ENCODE measurements around the gene UNC5B. TPM values are rescaled to one million over a fixed set of nuclear protein-coding genes. Genes with fewer than 3 reads are reported as not detected.

Gene UNC5B
- total RNA-seq, 2 experiments from 2014 or later = not detected

DNA sequence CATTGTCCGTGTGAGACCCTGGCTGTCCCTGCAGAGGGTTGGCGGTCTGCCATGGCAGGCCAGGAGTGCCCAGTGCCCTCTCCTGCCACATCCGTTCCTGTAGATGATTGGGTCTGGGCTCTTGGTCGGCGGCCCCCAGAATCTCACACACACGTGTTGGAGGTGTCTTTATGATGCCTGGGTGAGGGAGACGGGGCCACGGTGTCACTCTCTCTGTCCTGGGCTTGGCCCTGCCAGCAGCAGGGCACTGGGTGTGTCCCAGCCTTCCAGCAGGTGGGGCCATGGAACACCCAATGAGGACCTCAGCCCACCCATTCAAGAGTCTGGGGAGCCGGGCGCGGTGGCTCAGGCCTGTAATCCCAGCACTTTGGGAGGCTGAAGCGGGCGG, 30.2 kb downstream of the UNC5B start:
- DNase-seq = no peak
- no peak overlapping the region for H3K27ac Mint-ChIP-seq
- H3K9me3 Mint-ChIP-seq = no peaks in the 10 kb centered on the region
- H3K27me3 Mint-ChIP-seq = peaks cover 6% of the 10 kb centered on the region
- no peaks in the 10 kb centered on the region for H3K36me3 Mint-ChIP-seq (ENCODE audit: low read depth)
- no peak overlapping the region for H3K4me3 Mint-ChIP-seq
- H3K4me1 Mint-ChIP-seq = no peaks in the 10 kb centered on the region
- POLR2A ChIA-PET = no interaction called here
- CTCF ChIA-PET = no interaction called here

DNA sequence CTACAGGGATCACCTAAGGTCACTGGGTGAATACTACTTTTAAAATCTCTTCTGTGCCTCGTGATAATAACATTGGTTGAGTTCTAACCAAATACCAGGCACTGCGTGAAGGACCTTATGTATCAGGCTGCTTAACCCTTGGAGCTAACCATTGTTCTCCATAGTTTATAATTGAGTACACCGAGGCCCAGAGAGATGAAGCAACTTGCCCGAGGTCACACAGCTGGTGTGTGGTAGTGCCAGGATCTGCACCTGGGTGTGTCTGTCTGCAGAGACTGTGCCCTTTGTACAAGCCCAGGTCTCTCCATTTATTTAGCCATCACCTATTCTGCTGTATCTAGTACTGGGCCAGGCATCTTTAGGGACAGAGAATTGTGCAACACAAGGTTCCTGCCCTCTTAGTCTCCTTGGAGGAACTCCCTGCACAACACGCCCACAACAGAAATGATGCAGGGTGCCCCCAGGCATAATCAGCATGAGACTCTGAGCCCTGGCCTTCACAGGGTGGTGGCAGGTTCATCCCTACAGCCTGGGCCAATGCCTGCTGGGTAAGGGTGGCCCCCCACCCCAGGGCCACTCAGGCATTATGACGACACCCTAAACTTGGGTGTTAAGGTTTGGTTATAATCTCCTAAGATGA, 31.5 kb downstream of the UNC5B start:
- POLR2A ChIA-PET = no interaction called here
- CTCF ChIA-PET = no interaction called here
- H3K27me3 Mint-ChIP-seq = peaks cover 6% of the 10 kb centered on the region
- DNase-seq = no peak
- H3K36me3 Mint-ChIP-seq (ENCODE audit: low read depth) = no peaks in the 10 kb centered on the region
- no peak overlapping the region for H3K27ac Mint-ChIP-seq
- no peaks in the 10 kb centered on the region for H3K4me1 Mint-ChIP-seq
- no peak overlapping the region for H3K4me3 Mint-ChIP-seq
- no peaks in the 10 kb centered on the region for H3K9me3 Mint-ChIP-seq

DNA sequence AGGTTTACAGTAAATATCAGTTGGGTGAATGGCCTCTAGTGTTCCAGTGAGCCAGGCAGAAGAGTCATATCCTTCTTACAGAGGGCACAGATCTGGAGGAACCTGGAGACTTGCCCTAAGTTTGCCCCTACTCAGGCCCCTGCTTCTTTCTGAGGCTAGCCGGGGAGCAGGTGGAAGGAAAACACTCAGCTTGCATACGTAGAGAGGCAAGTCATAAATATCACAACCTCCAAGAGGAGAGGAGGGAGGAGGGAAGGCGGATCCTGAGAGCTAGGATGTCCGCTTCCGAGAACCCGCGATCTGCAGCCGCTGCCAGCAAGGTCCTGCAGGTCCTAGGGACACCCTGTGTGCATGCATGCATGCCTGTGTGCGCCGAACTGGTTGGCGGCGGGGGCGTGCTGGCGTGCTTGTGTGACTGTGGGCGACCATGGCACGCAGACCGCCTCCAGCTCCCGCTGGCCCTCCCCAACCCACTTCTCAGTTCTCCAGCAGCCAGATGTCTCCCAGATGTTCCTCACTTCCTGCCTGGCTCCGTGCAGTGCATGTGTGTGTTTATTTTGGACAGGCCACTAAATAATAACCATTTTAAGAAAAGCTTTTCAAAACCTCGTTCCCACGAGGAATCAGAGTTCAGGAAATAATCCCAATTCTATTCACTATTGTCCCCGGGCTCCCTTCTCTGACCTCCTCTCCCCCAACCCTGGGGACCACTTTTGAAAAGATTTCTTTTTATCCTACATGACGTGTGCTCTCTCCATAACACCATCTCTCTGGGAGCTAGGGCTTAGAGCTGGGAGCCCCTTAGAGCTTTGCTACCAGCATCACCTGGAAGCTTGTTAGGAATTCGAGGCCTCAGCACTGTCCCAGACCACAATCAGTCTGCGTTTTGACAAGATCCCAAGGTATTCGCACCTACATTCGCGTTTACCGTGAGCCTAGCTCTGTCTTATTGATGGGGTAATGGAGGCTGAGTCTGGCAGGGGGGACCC, 32.4 kb downstream of the UNC5B start:
- H3K36me3 Mint-ChIP-seq (ENCODE audit: low read depth) = no peaks in the 10 kb centered on the region
- peaks cover 6% of the 10 kb centered on the region for H3K27me3 Mint-ChIP-seq
- no peaks in the 10 kb centered on the region for H3K9me3 Mint-ChIP-seq
- CTCF ChIA-PET = no interaction called here
- no peak overlapping the region for H3K27ac Mint-ChIP-seq
- no peak overlapping the region for H3K4me3 Mint-ChIP-seq
- DNase-seq = no peak
- H3K4me1 Mint-ChIP-seq = no peaks in the 10 kb centered on the region
- POLR2A ChIA-PET = no interaction called here

DNA sequence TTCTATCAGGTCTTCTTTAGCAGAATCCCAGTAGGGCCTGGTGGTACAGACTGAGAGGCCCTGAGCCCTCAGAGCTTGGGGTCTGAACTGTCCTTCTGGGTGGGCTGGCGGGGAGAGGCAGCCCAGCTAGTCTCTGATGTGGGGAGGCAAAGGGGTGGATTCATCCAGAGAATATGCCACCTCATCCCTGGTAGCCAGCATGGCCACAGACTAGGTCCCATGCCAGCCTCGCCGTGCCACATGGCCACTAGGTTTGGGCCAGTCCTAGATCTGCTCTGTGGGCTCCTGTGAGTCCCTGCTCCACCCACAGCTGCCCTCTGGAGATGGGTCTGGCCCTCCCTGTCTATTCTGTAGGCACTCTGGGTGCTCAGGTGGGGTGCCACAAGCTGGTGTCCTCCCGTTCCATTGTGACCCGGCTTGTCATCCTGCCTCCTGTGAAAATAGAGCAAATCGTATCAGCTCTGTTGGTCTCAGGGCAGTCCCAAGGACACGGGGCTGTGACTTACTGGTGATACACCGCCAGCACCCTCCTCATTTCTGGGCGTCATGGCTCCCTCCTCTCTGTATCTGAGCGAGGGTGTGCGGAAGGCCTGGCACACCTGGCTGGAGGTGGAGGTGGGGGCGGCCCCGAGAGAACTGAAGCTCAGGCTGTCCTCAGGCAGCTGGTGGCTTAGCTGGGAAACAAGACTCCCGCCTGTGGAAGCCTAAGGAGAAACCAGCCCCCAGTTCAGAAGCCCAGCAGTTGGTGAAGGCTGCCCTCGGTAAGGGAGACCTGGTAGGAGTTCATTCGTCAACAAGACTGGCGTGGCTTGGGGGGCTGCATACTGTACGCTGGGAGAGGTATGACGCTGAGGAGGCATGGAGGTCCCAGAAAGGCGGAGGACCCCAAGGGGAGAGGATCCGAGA, 33.3 kb downstream of the UNC5B start:
- Mint-ChIP-seq H3K9me3 (no peaks in the 10 kb centered on the region), H3K27me3 (peaks cover 6% of the 10 kb centered on the region), H3K36me3 (ENCODE audit: low read depth) (no peaks in the 10 kb centered on the region), H3K4me1 (no peaks in the 10 kb centered on the region), H3K27ac (no peak overlapping the region), H3K4me3 (no peak overlapping the region)
- DNase-seq = no peak
- POLR2A ChIA-PET = no interaction called here
- CTCF ChIA-PET = no interaction called here

DNA sequence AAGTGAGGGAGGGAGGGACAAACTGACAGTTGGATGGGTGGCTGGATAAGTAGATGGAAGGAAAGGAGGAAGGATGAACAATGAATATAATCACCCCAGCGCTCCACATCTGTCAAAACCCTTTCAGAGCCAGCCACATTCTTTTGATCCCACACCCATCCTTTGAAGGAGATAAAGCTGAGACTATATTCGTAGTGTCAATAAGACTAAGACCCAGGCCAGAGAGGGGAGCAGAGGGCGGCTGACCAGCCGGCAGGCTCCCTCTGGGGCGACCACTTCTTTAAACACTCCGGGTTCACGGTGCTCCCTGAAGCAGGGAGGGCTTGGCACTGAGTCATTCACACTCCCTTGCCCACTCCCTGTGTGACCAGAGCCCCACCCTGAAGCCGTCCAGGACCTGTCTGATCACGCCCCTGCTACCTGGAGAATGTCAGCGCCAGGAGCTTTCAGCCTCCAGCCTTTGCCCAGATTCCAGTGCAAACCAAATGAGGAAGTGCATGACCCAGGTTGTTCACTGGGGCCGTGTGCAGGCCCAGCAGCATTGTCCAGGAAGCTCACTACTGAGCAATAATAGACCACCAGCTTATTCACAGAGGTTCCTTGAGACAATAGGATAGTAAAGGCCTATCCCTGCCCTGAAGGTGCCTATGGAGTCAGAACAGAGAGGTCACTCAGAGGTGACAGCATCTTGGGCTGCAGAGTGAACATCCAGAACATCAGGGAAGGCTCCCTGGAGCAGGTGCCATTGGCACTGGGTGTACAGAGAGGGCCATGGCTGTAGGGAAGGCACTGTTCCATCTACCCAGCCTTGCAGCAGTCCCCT, 34.4 kb downstream of the UNC5B start:
- ChIA-PET POLR2A (no interaction called here), CTCF (no interaction called here)
- Mint-ChIP-seq H3K27me3 (peaks cover 6% of the 10 kb centered on the region), H3K9me3 (no peaks in the 10 kb centered on the region), H3K36me3 (ENCODE audit: low read depth) (no peaks in the 10 kb centered on the region), H3K4me1 (no peaks in the 10 kb centered on the region), H3K4me3 (no peak overlapping the region), H3K27ac (no peak overlapping the region)
- DNase-seq = no peak

DNA sequence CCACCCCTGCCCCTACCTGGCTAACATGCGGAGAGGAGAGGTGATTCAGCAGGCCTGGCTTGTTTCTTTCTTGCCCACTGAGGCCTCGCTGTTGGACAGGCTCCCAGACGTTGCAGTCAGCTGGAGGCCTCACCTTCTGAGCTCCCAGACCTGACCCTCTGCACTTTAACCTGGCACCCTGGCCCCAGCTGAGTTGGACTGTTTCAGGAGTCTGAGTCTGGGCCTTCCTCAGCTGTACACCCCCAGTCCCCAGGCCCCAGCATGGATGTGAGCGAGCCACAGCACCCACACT, 35.0 kb downstream of the UNC5B start:
- no peak for DNase-seq
- Mint-ChIP-seq H3K27me3 (peaks cover 6% of the 10 kb centered on the region), H3K4me3 (no peak overlapping the region), H3K4me1 (no peaks in the 10 kb centered on the region), H3K36me3 (ENCODE audit: low read depth) (no peaks in the 10 kb centered on the region), H3K27ac (no peak overlapping the region), H3K9me3 (no peaks in the 10 kb centered on the region)
- POLR2A ChIA-PET = no interaction called here
- CTCF ChIA-PET = no interaction called here

DNA sequence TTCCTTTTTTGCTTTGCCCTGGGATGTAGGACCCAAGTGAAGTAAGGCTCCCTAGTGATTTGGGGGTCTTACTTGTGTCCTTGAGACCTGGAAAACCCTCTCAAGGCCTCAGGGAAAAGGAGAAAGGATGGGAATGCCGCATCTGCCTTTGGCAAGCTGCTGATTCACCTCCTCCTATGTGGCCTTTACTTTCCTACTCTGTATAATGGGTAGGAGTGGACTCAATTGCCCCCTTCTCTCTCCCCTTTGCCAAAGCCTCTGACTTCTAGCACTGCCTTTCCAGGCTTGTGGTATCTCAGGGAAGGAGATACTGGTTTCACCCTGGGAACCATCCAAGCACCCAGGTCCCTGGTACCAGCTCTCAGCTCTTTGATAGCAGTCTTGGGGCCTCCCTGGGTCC, 35.4 kb downstream of the UNC5B start:
- Mint-ChIP-seq H3K27ac (no peak overlapping the region), H3K4me1 (no peaks in the 10 kb centered on the region), H3K9me3 (no peaks in the 10 kb centered on the region), H3K4me3 (no peak overlapping the region), H3K36me3 (ENCODE audit: low read depth) (no peaks in the 10 kb centered on the region), H3K27me3 (peaks cover 6% of the 10 kb centered on the region)
- POLR2A ChIA-PET = no interaction called here
- CTCF ChIA-PET = no interaction called here
- no peak for DNase-seq

DNA sequence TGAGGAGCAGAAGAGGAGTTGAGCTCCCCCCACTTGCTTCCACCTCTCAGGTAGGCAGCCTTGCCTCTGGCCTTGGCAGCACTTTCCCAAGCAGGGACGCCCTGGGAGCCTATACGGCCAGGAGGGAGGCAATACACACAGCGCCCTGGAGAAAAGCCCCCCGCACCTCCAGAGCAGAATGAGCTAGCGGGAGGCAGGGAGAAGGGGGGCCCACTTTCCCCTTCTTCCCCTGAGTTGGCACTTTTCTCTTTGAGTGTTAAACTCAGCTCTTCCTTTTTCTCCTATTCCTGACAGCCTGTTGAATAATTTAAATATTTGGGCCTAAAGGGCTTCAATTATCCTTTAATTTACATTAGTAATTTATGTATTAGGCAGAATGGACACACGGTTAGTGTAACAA, 35.8 kb downstream of the UNC5B start:
- H3K27me3 Mint-ChIP-seq = peaks cover 6% of the 10 kb centered on the region
- H3K36me3 Mint-ChIP-seq (ENCODE audit: low read depth) = no peaks in the 10 kb centered on the region
- no peaks in the 10 kb centered on the region for H3K9me3 Mint-ChIP-seq
- H3K27ac Mint-ChIP-seq = no peak overlapping the region
- ChIA-PET POLR2A (no interaction called here), CTCF (no interaction called here)
- no peak overlapping the region for H3K4me3 Mint-ChIP-seq
- no peak for DNase-seq
- H3K4me1 Mint-ChIP-seq = no peaks in the 10 kb centered on the region

DNA sequence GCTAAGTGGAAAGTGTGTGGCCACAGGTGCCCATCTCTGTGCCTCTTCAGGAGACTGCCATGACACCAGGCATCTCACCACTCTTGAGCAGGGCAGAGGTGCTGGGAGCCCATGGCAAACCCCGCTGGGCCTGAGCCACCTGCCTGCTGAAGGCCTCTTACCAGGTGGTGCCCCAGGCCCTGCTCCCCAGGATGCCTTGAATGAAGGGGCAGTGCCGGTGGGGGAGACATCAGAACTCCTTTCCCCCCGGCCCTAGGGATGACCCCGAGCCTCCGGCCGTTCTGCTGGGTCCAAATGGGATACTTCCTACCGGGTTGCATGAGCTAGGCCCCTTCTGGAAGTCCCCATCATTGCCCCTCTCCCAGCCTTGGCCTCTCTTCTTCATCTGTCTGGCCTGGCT, 37.6 kb downstream of the UNC5B start:
- DNase-seq = no peak
- Mint-ChIP-seq H3K27me3 (peaks cover under 1% of the 10 kb centered on the region), H3K9me3 (no peaks in the 10 kb centered on the region), H3K27ac (no peak overlapping the region), H3K4me3 (no peak overlapping the region), H3K4me1 (no peaks in the 10 kb centered on the region), H3K36me3 (ENCODE audit: low read depth) (no peaks in the 10 kb centered on the region)
- CTCF ChIA-PET = no interaction called here
- POLR2A ChIA-PET = no interaction called here

DNA sequence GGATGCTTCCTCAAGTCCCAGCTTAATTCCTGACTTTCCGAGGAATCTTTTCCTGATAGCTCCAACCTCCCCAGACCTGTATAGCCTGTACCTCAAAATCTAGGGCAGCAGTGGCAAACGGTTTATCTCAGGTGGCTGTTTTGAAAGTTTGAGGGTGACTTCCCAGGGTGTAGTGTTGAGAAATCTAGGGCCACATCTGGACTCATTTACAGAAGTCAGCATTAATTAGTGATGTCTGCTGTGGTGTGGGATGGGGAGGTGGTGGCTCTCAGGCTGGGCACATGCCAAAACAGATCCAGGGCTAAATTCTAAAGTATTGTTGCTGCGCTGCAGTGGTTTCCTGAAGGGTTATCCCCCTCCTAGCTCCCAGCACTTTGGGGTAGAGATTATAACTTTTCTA, 38.0 kb downstream of the UNC5B start:
- Mint-ChIP-seq H3K9me3 (no peaks in the 10 kb centered on the region), H3K4me1 (no peaks in the 10 kb centered on the region), H3K4me3 (no peak overlapping the region), H3K27me3 (no peaks in the 10 kb centered on the region), H3K36me3 (ENCODE audit: low read depth) (no peaks in the 10 kb centered on the region), H3K27ac (no peak overlapping the region)
- CTCF ChIA-PET = no interaction called here
- POLR2A ChIA-PET = no interaction called here
- no peak for DNase-seq

DNA sequence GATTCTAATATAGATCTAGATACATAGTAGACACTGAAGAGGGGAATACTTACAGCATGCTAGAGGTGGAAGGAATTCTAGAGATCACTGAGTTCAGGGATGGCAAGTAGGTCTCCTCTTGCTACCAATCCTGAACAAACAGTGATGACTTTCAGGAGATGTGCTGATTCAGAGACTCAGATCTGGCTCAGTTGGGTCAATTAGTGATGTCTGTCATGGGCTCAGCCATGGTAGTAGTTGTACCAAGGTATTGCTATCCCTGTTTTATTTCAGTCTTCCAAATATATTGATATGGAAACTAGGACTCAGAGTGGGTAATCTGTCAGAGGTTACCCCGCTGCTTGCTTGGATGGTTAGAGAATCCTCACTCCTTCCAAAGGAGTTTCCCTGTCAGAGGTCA, 38.5 kb downstream of the UNC5B start:
- DNase-seq = no peak
- ChIA-PET CTCF (no interaction called here), POLR2A (no interaction called here)
- Mint-ChIP-seq H3K9me3 (no peaks in the 10 kb centered on the region), H3K27me3 (no peaks in the 10 kb centered on the region), H3K36me3 (ENCODE audit: low read depth) (no peaks in the 10 kb centered on the region), H3K4me3 (no peak overlapping the region), H3K4me1 (no peaks in the 10 kb centered on the region), H3K27ac (no peak overlapping the region)

DNA sequence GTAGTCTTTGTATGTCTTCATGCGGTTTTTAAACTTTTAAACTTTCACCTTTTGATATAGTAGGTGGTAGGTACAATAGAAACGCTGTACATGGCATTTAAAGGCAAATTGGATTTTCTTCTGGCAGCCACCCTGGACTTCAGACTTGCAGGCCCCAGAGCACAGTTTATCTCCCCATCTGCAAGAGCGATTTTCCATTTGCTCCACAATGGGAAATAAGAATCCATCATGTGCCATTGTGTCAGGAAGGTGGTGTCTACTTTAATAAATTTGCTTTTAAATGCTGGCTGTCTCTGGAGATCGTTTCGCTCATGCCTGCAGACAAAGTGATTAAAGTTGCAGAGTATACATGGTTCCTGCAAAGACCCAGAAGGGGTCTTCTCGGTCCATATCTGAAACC, 38.9 kb downstream of the UNC5B start:
- ChIA-PET POLR2A (no interaction called here), CTCF (no interaction called here)
- Mint-ChIP-seq H3K9me3 (no peaks in the 10 kb centered on the region), H3K27me3 (no peaks in the 10 kb centered on the region), H3K36me3 (ENCODE audit: low read depth) (no peaks in the 10 kb centered on the region), H3K27ac (no peak overlapping the region), H3K4me3 (no peak overlapping the region), H3K4me1 (no peaks in the 10 kb centered on the region)
- no peak for DNase-seq

DNA sequence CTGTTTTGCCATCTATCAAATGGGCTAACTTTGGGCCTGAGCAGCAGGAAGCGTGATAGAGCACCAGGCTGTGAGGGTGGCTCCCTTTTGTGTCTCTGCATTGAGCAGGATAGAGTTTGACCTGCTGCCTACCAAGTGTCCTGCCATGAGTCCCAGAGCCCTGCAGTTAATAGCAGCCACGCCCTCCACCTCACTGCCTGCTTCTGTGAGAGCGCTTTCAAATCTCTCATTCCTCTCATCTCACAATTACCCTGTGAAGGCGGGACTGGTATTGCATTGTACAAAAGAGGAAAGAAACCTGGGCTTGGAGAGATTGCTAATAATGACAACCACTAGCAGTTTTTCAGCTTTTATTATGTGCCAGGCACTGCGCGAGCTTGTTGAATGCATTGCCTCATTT, 39.9 kb downstream of the UNC5B start:
- CTCF ChIA-PET = no interaction called here

More for the DNA sequence above, 39.9 kb downstream of the UNC5B start:
- Mint-ChIP-seq H3K4me3 (no peak overlapping the region), H3K4me1 (no peaks in the 10 kb centered on the region), H3K27me3 (peaks cover 3% of the 10 kb centered on the region), H3K27ac (no peak overlapping the region), H3K36me3 (ENCODE audit: low read depth) (no peaks in the 10 kb centered on the region), H3K9me3 (no peaks in the 10 kb centered on the region)
- POLR2A ChIA-PET = no interaction called here
- DNase-seq = no peak
